HG03565 (cell line): ENCODE data around the gene PTTG1IP.

Experiments
- ATAC-seq: cut with Tn5 transposase; IDR thresholded peaks from one replicate; pipeline ENCODE4 v1.9.1; 2021; ENCODE audit warnings: mild to moderate bottlenecking, moderate library complexity; ENCODE audit not compliant: unreplicated experiment

PTTG1IP gene

DNA sequence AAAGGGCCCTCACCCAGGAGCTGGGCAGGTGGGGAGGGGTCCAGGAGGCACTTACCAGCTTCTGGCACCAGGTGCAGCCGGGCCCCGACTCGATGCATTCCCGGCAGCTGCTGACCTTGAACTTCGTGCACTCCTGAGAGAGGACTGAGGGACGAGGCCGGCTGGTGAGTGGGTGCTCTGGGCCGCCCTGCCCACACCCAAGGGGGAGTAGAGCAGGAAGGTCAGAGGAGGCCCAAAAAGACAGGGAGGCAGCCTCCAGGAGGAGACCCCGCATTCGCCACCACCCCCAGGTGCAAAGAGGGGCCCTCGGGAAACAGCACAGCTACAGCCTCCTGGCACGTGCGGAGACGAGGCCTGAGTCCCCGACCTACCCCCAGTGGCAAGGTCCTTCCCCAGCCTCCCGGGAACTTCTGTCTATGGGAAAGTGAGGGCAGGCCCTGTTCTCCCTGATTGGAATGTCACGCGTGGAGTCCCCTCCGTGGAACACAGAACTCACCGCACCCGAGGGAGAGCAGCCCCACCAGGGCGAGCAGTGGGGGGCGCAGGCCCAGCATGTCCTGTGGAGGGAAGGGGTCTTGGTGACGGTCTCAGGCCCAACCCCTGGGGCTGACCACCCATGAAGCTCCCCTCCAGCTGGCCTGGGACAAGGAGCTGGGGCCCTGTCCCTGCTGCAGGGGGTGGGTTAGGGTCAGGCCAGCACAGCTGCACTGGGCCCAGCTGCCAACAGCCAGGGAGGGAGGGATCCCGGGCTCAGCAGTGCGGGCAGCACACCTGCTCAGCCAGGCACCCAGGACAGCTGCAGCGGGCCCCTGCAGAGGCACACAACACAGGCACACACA is 37.0 kb upstream of the PTTG1IP start:
- ATAC-seq = no peak

DNA sequence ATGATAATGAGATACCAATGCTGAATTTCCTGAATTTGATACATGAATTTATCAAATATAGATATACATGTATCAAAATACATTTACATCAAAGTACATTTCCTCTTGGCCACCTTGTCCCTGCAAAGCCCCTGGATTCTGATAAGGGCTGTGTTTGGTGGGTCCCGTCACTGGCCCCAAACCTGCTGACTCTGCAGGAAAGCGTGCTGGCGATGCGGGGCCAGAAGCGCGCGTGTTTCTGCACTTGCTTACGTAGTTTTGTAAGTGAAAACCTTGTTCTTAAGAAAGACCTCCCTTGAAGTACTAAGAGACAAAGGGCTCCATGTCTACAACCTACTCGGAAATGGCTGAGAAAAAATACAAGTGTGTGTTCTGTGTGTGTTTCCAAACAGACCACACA is 36.2 kb upstream of the PTTG1IP start:
- ATAC-seq = no peak

DNA sequence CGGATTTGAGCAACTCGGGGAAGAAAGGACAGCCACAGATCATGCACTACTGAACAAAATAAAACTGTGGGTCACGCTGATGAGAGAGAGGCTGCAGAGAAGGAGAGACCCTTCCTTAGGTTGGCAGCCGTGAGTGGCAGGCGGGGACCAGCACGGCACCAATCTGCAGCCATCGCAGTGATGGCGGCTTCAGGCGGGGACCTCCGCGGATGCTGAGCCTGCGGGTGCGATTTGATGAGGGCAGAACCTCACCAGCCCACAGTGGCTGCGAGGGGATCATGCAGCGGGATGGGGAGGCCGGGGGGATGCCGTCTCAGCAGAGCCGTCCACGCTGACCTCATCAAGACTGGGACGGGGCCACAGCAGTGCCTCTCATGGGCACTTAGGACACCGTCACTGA is 35.4 kb upstream of the PTTG1IP start:
- ATAC-seq = no peak

DNA sequence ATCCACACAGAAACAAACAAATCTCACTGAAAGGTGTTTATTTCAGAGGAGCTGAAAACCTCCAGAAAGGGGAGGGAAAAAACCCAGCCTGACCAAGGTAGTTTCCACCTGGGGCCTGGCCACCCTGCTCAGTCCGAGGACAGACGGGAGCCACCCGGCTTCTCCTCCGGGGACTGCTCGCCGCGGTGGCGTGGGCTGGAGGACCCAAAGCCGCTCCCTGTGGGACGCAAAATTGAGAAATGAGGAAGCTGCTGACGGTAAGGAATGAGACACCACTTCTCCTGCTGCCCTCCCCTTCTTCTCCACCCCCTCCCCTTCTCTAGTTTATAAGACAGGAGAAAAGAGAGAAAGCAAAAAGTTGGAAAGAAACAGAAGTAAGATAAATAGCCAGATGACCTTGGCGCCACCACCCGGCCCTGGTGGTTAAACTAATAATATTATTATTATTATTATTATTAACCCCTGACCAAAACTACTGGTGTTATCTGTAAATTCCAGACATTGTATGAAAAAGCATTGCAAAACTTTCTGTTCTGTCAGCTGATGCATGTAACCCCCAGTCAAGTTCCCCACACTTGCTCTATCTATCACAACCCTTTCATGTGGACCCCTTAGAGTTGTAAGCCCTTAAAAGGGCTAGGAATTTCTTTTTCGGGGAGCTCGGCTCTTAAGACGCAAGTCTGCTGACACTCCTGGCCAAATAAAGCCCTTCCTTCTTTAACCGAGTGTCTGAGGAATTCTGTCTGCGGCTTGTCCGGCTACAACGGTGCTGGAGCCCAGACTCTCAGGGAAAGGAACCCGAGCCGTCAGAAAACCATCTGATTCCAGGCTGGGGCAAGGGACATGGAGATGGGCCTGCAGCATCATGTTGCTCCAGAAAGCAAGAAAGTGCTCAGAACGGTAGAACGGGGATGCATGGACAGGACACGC is 34.7 kb upstream of the PTTG1IP start:
- no peak for ATAC-seq

DNA sequence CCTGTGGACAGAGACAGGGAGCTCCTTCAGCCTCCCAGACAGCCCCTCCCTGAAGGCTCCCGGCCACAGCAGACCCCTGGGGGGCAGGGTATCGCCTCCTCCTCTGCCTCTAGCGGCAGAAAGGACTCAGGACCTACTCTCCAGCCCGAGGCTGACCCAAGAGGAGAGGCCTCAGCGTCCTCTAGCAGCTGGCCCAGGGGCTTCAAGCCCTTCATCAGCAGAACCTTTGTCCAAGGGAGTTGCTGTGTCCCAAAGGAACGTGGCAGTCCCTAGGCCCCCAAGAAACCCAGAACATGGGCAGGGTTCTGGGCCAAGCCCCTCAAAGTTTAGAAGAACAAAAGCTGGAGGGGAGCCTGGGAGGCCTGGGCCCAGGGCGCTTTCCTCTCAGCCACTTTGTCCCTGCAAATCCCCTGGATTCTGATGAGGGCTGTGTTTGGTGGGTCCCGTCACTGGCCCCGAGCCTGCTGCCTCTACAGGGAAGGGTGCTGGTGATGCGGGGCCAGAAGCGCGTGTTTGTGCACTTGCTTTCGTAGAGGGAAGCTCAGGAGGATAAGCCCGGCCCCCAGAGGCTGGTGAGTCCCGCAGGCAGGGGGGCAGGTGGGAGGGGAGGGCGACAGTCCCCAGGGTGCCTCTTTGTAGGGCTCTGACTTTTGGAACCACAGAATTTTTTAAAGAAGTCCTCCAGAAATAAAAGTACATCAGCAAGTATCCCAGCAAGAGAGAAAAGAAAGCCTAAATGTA is 33.9 kb upstream of the PTTG1IP start:
- no peak for ATAC-seq

DNA sequence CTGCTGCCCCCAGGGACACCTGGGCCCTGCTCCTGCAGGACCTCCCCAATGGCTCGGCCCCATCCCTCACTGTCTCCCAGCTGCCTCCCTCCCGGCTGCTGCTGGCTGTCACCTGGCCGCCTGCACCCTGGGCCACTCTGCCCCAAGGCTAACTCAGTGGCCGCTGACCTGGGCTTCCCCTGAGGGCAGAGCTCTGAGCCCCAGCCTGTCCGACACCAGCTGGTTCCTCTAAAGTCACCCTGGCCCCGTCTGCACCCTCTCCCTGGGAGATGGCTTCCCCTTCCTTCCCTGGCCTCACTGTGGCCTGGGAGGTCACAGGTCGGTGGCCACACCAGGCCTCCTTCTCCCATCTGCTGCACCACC is 32.2 kb upstream of the PTTG1IP start:
- no peak for ATAC-seq

DNA sequence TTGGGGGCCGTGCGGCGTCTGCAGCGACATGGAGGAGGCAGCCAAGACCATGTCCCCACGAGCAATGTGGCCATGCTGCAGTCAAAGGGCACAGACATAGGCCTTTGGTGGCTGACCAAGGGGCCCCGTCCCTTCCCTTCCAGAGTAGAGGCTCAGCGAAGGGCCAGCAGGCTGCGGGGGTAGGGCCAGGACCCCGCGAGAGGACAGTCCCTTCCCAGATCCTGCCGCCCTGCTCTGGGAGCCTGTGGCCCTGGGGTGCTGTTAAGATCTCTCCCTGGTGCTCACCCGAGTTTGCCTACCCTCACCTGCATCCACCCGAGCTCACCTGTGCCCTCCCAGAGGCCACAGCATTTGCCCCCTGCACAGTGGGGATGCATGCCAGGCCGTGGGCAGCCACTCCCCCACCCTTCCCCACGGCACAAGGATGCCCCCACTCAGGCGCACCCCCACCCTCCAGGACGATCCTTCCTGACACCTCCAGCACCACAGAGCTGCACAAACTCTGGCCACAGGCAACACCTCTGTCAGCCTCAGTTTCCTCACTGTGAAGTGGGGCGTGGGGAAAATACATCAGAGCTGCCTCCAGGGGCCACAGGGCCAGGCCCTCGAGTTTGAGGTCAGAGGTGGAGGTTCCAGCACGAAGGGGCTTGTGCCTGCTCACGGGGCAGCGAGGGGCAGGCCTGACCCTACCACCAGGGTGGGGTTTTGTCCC is 31.7 kb upstream of the PTTG1IP start:
- ATAC-seq = no peak

DNA sequence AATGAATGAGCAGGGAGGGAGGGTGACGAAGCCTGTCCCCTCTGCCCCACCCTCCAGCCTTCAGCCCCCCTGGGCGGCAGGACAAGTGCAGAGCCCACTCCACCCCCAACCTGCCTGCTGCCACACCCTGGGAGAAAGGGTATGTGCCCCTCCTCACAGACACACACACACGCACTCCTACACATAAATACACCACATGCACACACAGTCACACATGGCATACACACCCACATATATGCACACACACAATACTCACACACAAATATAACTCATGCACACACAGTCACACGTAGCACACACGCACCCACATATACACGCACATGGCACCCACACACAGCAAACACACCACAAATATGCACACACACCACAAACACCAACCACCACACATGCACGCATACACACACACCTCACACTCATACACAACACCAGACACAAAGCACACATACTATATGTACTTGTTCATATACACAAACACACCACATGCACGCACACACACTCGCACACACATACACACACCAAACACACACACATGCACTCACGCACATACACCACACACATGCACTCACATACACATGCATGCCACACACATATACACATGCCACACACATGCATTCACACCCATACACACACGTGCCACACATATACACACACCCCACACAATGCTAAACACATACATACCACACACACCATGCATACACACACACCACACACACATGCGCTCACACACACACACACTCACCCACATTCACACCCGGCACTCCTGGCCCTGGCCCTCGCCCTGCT is 30.8 kb upstream of the PTTG1IP start:
- no peak for ATAC-seq

DNA sequence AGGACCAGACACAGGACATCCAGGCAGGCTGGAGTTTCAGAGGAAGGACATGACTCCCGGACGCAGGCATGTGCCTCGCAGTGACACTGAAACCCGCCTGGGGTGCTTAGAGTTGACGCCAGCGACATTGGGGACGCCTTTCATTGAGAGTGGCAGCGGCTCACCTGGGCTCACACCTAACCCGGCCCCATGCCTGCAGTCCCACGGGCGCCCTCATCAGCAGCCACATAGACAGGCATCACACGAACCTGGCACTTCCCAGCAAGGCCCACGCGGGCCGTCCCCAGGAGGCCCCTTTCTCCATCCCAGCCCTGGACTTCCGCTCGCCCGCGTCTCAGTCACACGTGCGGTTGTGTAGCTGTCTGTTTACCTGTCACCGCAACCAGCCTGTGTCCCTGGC is 30.2 kb upstream of the PTTG1IP start:
- no peak for ATAC-seq

DNA sequence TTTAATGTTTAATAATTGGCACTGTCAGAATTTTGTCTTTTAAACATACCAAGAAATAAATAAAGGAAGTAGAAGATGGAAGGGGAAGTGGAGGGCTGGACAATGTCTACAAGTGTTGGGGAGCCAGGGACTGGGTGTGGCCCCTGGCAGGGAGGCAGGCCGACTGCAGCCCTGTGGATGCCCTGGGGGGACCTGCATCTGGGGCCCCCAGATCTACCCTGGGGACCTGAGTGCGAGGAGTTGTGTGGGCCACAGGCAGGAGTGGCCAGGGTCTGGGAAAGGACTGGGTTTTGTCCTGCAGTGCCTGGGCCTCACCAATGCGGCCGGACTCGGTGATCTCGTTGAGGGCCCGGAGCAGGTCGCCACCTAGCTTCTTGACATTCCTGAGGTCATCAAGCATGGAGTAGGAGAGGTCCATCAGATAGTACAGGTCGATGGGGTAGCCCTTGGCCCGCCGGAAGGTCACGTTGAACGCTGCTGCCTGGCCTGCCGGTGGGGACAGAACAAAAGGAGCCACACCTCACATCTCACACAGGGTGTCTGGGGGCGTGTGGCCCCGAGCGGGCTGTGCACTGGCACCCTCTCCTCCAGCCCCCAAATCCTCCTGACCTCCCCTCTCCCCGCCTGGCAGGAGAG is 29.7 kb upstream of the PTTG1IP start:
- no peak for ATAC-seq

DNA sequence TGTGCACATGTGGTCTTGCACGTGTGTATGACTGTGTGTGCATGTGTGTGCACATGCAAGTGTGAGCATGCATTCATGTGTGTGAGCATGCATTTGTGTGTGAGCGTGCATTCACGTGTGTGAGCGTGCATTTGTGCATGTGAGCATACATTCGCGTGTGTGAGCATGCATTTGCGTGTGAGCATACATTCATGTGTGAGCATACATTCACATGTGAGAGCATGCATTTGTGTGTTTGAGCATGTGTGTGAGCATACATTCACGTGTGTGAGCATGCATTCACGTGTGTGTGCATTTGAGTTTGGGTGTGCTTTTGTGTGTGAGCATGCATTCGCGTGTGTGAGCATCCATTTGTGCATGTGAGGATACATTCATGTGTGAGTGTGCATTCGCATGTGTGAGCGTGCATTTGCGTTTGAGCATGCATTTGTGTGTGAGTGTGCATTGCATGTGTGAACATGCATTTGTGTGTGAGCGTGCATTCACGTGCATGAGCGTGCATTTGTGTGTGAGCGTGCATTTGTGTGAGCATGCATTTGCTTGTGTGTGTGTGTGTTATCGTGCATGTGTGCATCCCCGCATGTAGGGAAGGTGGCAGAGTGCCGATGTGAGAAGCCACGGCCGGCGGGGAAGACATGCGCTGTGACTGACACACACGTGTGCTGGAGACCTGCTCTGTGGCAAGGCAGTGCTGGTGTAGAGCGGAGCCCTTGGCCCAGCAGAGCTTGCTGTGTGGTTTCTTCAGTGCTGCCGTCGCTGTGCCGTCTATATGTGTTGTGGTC is 29.0 kb upstream of the PTTG1IP start:
- no peak for ATAC-seq

DNA sequence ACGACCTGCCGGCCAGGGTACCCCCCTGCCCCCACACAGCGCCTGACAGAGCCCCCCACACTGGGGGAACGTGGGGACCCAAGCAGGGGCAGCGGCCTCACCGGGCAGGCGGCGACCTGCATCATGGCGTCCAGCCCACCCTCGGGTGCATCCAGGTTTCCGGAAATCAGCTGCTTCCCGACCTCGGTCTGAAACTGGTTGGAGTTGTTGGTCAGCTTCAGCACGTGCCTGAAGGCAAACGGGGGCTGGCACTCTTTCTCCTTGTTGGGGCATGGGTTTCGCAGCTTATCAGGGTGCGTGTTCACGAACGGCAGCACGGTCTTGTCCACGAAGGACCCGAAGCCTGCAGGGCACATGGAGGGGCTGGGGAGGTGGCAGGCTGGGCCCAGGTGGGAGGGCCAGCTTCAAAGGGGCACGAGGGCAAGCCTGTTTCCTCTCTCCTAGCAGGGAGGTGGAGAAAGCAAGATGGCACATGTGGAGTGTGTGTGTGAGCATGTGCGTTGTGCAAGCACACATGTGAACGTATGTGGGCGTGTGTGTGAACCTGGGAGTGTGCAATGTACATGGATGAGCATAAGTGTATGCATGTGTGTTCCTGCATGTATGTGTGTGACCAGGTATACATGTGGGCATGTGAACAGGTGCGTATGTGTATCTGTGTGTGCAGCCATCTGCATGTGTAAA is 28.0 kb upstream of the PTTG1IP start:
- no peak for ATAC-seq

DNA sequence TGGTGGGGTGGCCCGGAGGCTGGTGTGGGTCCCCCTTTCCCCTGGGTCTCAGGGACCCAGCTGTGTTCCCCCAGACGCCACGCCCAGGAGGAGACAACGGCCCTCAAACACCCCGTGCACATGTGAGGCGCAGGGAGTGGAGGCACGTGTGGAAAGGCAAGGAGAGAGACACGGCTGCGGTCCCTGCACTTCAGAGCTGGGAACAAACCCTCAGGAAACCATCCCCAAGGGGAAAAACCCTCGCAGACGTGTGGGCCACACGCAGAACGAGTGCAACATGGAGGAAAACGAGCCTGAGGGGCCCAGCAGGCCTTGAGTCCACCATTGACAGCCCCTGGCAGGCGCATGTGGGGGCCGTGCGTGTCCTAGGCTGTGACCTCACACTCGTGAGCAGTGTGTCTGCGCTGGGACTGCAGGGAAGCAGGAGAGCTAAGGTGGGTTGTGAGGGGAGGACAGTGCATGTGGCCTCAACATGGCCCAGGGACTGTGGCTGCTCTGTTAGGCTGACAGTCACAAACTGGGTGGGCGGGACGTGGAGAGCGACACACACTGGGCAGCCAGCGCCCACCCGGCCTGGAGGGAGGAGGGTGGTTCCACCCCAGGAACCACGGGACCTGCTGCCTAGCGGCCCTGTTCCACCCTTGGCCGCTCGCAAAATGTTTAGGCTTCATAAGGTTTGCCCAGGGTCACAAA is 27.2 kb upstream of the PTTG1IP start:
- no peak for ATAC-seq

DNA sequence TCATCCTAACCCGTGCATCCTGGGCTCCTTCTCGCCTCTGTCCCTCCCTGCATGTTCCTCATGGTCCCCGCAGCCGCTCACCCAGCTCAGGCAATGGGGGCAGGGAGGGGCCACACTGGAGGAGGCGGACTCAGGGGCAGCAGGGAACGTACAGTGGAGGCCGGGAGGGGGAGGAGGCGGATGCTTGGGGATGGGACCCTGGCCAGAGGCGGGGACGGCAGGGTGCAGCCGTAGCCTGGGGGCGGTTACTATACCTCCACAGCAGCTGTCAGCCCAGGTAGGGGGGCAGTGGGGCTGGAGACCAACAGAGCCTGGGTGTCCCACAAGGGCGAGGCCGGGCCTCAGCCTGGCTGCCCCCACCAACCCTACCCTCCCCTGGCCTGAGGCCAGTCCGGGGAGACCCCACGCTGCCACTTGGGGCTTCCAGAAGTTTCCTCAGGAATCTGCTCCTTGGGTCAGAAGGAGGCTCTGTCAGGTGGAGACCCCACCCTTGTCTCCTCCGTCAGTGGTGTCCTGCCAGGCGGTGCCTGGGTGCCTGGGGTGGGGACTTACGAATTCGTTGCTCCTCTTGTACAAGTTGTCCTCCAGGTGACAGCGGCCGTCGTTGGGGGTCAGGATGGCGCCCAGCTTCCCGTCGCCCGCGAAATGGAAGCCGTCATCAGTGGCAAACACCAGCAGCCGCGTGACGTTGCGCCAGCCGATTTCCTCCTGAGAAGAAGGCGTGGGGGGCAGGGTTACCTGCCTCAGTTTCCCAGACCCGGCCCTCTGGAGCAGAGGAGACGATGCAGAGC is 26.5 kb upstream of the PTTG1IP start:
- no peak for ATAC-seq

DNA sequence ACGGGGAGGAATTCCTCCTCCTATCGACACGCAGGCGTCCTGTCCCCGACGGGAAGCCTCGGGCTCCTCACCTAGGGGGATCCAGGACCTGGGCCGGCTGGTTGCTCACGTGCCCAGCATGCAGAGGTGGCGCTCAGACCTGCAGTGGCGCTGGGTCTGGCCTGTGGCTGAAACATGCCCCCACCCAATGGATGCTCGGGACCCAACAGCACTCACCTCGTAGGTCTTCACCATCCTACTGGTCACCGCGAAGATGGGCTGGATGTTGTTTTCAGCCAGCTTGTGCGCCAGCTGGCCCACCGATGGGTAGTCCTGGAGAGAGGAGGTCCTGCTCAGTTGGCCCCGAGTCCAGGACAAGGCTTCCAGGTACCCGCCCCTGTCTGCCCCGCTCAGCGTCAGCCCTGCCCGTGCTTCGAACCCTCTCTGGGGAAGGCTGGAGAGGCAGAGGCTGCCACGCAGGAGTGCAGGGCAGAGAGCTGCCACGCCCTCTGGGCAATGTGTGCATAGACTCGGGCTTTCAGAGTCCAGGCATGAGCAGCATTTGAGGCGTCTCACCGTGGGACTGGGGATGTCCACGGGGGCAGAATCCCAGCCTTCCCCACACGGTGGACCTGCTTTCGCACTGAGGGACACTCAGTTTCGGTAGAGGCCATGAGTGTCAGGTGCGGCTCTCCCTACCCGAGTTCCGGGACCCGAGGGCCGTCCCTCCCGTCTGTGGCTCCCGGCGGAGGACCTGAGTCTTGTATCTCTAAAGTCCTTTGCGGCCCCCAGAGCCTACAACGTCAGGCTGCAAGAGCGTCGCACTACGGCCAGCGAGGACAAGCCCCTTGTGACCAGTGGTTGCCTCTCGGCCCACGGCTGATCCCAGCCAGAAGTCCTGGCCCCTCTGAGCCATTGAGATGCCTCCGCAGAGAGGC is 25.6 kb upstream of the PTTG1IP start:
- no peak for ATAC-seq

DNA sequence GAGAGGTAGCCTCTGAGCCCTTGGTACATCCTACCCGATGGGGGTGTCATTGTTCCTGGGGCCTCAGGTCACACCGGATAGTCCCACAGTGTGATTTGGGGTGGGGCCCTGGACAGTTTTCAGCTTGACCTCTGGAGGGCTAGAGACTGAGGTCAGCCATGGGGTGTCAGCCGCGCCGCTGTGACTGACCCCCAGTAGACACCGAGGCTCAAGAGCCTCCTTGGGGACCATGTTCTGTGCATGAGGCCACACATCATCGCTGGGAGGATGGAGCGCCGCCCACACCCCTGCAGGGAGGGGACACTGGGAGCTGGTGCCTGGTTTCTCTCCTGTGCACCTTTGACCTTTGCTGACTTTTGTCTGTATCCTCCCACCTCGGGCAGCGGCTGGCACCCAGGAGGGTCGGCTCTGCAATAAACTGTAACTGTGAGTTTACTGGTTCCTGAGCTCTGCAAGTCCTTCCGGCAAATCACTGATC is 24.6 kb upstream of the PTTG1IP start:
- ATAC-seq = no peak
